ENCODE measurements around the gene PPP1R12B.
"Not testable (repeated sequence)": the region's sequence is repeated elsewhere in the genome, so short reads cannot be mapped to it uniquely, and the experiment has no call there.

The PPP1R12B gene

GRCh38 chr1:202547215-202547614, 198.7 kb downstream of the PPP1R12B start:
- POLR2A ChIA-PET, result no interaction called here
- no peak overlapping the region for H3K4me3 ChIP-seq (ENCODE audit: low read depth, low read length)
- no peak for TF ChIP-seq CTCF (IDR thresholded peaks at IDR 0.05; ENCODE audit: insufficient read depth, low read length, missing control alignments)
- DNase-seq (ENCODE audit: low read depth, low spot score), result no peak
- CTCF ChIA-PET, result interaction anchor here (1.0 to 1.1 kb wide), 2 partner anchors 14 to 21 kb away, joined by 3 to 4 read pairs; no protein-coding TSS in a partner anchor

- H3K4me3 ChIP-seq (ENCODE audit: low read depth, low read length); CTCF ChIA-PET; DNase-seq (ENCODE audit: low read depth, low spot score); POLR2A ChIA-PET: not testable (repeated sequence)
Observed at GRCh38 chr1:202550088-202550487, 201.6 kb downstream of the PPP1R12B start.

- ChIA-PET CTCF (interaction anchor here (1.1 to 4.1 kb wide), 2 partner anchors 13 to 20 kb away, joined by 3 to 16 read pairs; no protein-coding TSS in a partner anchor), POLR2A (no interaction called here)
- DNase-seq (ENCODE audit: low read depth, low spot score), result no peak
Observed at GRCh38 chr1:202551683-202552082, 203.2 kb downstream of the PPP1R12B start.

GRCh38 chr1:202552615-202553014, 204.1 kb downstream of the PPP1R12B start:
- CTCF ChIA-PET, result interaction anchor here (0.7 to 4.1 kb wide), 3 partner anchors 19 to 23 kb away, joined by 3 to 16 read pairs (median 3); no protein-coding TSS in a partner anchor
- H3K4me3 ChIP-seq (ENCODE audit: low read depth, low read length); DNase-seq (ENCODE audit: low read depth, low spot score); POLR2A ChIA-PET: not testable (repeated sequence)

More at GRCh38 chr1:202551683-202552082, 203.2 kb downstream of the PPP1R12B start:
- no peak overlapping the region for H3K4me3 ChIP-seq (ENCODE audit: low read depth, low read length)
- TF ChIP-seq CTCF (IDR thresholded peaks at IDR 0.05; ENCODE audit: insufficient read depth, low read length, missing control alignments), result no peak

GRCh38 chr1:202553078-202553477, 204.6 kb downstream of the PPP1R12B start:
- POLR2A ChIA-PET; DNase-seq (ENCODE audit: low read depth, low spot score); H3K4me3 ChIP-seq (ENCODE audit: low read depth, low read length): not testable (repeated sequence)
- CTCF ChIA-PET, result interaction anchor here (0.7 to 4.1 kb wide), 3 partner anchors 19 to 22 kb away, joined by 3 to 16 read pairs (median 3); no protein-coding TSS in a partner anchor

- ChIA-PET CTCF (interaction anchor here (1.4 to 4.1 kb wide), 2 partner anchors 11 to 18 kb away, joined by 4 to 16 read pairs; no protein-coding TSS in a partner anchor), POLR2A (no interaction called here)
- no peak for DNase-seq (ENCODE audit: low read depth, low spot score)
- TF ChIP-seq CTCF (IDR thresholded peaks at IDR 0.05; ENCODE audit: insufficient read depth, low read length, missing control alignments), result no peak
- no peak overlapping the region for H3K4me3 ChIP-seq (ENCODE audit: low read depth, low read length)
Observed at GRCh38 chr1:202553560-202554038, 205.1 kb downstream of the PPP1R12B start.

GRCh38 chr1:202554619-202555018, 206.1 kb downstream of the PPP1R12B start:
- DNase-seq (ENCODE audit: low read depth, low spot score); POLR2A ChIA-PET; H3K4me3 ChIP-seq (ENCODE audit: low read depth, low read length): not testable (repeated sequence)
- CTCF ChIA-PET, result interaction anchor here (1.4 to 4.1 kb wide), 2 partner anchors 10 to 17 kb away, joined by 4 to 16 read pairs; no protein-coding TSS in a partner anchor

- DNase-seq (ENCODE audit: low read depth, low spot score); H3K4me3 ChIP-seq (ENCODE audit: low read depth, low read length); POLR2A ChIA-PET: not testable (repeated sequence)
- CTCF ChIA-PET, result interaction anchor here (2.0 kb wide), 1 partner anchor 16 kb away, joined by 7 read pairs; no protein-coding TSS in a partner anchor
Observed at GRCh38 chr1:202556037-202556436, 207.5 kb downstream of the PPP1R12B start.

- DNase-seq (ENCODE audit: low read depth, low spot score); H3K4me3 ChIP-seq (ENCODE audit: low read depth, low read length); POLR2A ChIA-PET: not testable (repeated sequence)
- CTCF ChIA-PET, result interaction anchor here (1.0 kb wide), 1 partner anchor 43 kb away, joined by 3 read pairs; no protein-coding TSS in a partner anchor
Observed at GRCh38 chr1:202557662-202558061, 209.2 kb downstream of the PPP1R12B start.

Measured in AG04449 (cell line).